Left ventricle myocardium superior (tissue), 1 donor: Measurements from ENCODE around the gene THAP6. TPM values are rescaled to one million over a fixed set of nuclear protein-coding genes. Genes with fewer than 3 reads are reported as not detected.

Experiments used
- ATAC-seq: fragments of 200-7000 bp; cut with Tn5 transposase; one replicate; pipeline ENCODE4 v1.9.1; 2020; ENCODE audit warnings: mild to moderate bottlenecking, moderate library complexity
- DNase-seq: peaks from one replicate; pipeline ENCODE4 v3.0.0-alpha.2; 2020
- intact Hi-C: fragments of 100-400 bp; cut with micrococcal nuclease; formaldehyde crosslinking; loops from one replicate; pipeline ENCODE4 v1.11.0; 2022
- total RNA-seq: library from RNA; stranded (reverse); fragmentation: NEBNext Ultra II Directional; extraction: Animal tissue kit (Norgen Biotek cat#: 25700); gene quantifications from one replicate; pipeline ENCODE4 v1.2.1, GENCODE V29; 2021
- donor health status: DM: no; HTN: yes; CAD: no; lungs with severe emphysema.

Gene THAP6
- total RNA-seq, 1 donor from 2014 or later, result 22.2 TPM

- DNase-seq, result no peak
- intact Hi-C loops, result no loop called here
- ATAC-seq, result no peak
Measured at GRCh38 chr4:75561789-75562188, 47.5 kb downstream of the THAP6 start.

GRCh38 chr4:75564023-75564422, 49.8 kb downstream of the THAP6 start:
- ATAC-seq, result no peak
- no peak for DNase-seq
- intact Hi-C loops, result no loop called here

- intact Hi-C loops, result no loop called here
- ATAC-seq (no peak), DNase-seq (no peak)
Measured at GRCh38 chr4:75565481-75565880, 51.2 kb downstream of the THAP6 start.

GRCh38 chr4:75566911-75567310, 52.6 kb downstream of the THAP6 start:
- DNase-seq (no peak), ATAC-seq (no peak)
- intact Hi-C loops, result no loop called here

GRCh38 chr4:75567725-75568124, 53.5 kb downstream of the THAP6 start:
- intact Hi-C loops, result no loop called here
- ATAC-seq (no peak), DNase-seq (no peak)

Other genes starting within 250 kb of the THAP6 start
- gene RCHY1, start 70 bp upstream of the THAP6 start, total RNA-seq, result 50.5 TPM
- gene ODAPH, start 41.6 kb downstream of the THAP6 start, total RNA-seq, result not detected
- 0.64 TPM for gene CDKL2, start 116.1 kb downstream of the THAP6 start, total RNA-seq
- gene G3BP2, start 158.9 kb downstream of the THAP6 start, total RNA-seq, result 74.1 TPM
- gene USO1, start 210.1 kb downstream of the THAP6 start, total RNA-seq, result 96.8 TPM